Dermis blood vessel endothelial cell (primary cell): ENCODE data around the gene ADRA2C. TPM values are rescaled to one million over a fixed set of nuclear protein-coding genes. Genes with fewer than 3 reads are reported as not detected.

Experiments used
- DNase-seq: peaks from one replicate; pipeline ENCODE4 v3.0.0; 2010
- total RNA-seq: library from RNA; depleted of rRNA; stranded (reverse); fragments of >200 nt; gene quantifications from 2 replicates; pipeline ENCODE4 v1.2.3, GENCODE V29; 2014

The ADRA2C gene
- total RNA-seq, result 0.17 TPM in 1 of 2 replicates, not detected in the other

DNA sequence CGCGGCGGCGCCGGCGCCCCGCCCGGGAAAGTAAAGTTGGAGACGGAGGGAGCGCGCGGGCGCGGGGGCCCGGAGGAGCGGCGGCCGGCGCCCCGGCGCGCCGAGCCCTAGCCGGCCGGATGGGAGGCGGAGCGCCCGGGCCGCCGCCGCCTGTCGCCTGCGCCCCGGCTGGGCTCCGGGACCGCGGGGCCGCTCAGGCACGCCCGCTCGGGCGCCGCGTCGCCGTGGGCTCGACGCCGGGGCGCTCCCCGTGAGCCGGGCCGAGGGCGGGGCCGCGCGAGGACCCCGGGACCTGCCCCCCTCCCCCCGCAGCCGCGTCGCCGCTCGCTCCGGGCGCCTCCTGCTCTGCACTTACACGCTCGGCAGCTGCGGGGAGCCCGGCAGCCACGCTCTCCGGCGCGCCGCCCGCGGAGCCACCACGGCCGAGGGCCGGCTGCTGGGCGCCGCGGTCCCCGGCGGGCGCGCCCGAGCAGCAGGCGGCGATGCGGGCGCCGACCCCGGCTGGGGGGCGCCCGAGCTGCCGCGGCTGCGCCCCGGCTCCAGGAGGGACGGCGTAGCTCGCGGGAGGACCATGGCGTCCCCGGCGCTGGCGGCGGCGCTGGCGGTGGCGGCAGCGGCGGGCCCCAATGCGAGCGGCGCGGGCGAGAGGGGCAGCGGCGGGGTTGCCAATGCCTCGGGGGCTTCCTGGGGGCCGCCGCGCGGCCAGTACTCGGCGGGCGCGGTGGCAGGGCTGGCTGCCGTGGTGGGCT is at the start of gene ADRA2C:
Gene ADRA2C (plus strand): TSS at position 350 of the 749 bp plus-strand sequence. CDS start 222 bp downstream, at position 572.
- peak; percentile 24 for DNase-seq

GRCh38 chr4:3716631-3717235 is 49.5 kb upstream of the ADRA2C start:
- no peak for DNase-seq

GRCh38 chr4:3717241-3717640 is 48.9 kb upstream of the ADRA2C start:
- DNase-seq, result no peak

- DNase-seq, result no peak
Observed at GRCh38 chr4:3718462-3718861, 47.7 kb upstream of the ADRA2C start.

DNA sequence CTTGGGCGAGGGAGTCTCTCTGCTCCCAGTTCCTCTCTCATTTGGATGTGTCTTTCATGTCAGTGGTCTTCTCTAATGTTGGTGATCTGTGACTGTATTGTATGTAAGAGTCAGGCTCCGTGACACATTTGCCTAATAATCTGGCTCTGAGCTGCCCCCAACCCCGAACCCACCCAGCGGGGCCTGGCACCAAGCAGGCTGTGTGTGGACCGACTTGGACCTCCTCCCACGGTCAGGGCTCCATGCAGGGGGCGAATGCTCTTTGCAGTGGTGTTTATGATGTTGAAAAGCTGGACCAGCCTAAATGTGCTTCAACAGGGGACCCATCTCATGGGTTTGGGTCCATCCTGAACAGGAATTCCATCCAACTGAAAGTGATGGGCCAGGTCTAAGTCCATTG is 47.0 kb upstream of the ADRA2C start:
- no peak for DNase-seq

- DNase-seq, result no peak
Observed at GRCh38 chr4:3719836-3720235, 46.3 kb upstream of the ADRA2C start.

DNA sequence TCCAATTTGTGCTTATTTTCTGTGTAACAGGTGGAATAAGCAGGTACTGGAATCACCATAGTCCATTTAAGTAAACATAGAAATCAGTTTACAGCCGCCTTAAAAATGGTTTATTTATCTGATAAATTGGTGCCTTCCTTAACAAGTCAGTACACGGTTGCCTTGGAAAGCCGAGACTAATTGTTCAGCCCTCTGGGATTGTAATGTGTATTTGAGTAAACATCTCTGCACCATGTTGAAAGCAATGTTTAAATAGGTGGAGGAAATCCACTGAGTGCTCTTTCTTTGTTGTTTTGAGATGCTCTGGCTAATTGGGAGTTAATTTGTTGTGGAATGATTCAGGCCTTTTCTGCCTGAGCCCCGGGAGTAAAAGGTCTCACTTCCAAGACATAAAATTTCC is 45.7 kb upstream of the ADRA2C start:
- no peak for DNase-seq

- DNase-seq, result no peak
Observed at GRCh38 chr4:3721186-3721585, 45.0 kb upstream of the ADRA2C start.

- DNase-seq, result no peak
Observed at GRCh38 chr4:3721627-3722026, 44.6 kb upstream of the ADRA2C start.

DNA sequence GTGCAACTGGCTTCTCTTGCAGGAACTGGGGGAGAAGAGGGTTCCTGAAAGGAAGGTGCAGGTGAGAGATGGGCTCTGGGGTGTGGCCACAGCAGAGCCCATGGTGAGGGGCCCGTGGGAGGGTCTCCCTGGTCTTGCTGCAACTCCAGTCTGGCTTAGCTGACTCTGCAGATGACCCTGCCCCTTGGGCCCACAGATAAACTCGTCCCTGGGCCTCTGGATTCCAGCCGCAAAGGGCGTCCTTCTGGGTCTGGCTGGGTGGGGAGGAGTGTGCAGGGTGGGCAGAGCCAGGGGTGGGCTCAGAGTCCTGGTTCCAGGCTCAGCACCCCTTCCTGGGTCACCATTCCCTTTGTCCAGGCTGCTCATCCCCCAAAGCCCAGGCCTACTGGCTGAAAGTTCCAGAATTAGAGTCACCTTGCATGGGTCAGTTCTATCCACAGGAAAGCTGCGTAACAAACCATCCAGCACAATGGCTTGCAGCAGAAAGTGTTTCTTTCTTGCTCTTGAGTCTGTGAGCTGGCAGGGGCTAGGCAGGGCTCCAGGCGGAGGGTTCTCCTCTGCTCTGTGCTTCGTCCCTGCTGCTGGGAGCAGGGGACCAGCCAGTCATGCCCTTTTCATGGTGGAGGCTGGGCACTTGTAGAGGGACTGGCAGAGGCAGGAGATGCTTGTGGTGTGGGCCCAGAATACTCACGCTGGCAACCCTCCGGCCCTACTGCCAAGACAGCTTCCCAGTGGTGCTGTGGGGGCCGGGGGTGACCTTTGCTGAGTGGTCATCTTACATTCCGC is 43.5 kb upstream of the ADRA2C start:
- no peak for DNase-seq

DNA sequence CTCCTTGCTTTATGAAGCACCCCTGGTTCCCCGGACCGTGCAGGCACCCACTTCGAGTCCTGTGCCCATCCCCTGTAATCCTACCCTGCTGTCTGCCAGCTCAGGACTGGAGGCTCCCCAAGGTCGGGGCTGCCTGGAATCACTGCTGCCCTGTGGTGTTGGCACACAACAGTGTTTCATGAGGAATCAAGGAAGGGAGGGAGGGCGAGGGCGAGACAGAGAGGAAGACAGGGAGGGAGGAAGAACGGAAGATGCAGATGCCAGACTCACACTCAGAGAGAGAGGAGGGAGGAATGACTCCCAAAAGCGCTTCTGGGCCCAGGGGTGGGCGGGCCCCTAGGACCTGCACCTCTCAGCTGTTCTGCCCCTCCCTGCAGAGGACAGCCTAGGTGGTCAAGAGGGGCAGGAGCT is 42.9 kb upstream of the ADRA2C start:
- no peak for DNase-seq

DNA sequence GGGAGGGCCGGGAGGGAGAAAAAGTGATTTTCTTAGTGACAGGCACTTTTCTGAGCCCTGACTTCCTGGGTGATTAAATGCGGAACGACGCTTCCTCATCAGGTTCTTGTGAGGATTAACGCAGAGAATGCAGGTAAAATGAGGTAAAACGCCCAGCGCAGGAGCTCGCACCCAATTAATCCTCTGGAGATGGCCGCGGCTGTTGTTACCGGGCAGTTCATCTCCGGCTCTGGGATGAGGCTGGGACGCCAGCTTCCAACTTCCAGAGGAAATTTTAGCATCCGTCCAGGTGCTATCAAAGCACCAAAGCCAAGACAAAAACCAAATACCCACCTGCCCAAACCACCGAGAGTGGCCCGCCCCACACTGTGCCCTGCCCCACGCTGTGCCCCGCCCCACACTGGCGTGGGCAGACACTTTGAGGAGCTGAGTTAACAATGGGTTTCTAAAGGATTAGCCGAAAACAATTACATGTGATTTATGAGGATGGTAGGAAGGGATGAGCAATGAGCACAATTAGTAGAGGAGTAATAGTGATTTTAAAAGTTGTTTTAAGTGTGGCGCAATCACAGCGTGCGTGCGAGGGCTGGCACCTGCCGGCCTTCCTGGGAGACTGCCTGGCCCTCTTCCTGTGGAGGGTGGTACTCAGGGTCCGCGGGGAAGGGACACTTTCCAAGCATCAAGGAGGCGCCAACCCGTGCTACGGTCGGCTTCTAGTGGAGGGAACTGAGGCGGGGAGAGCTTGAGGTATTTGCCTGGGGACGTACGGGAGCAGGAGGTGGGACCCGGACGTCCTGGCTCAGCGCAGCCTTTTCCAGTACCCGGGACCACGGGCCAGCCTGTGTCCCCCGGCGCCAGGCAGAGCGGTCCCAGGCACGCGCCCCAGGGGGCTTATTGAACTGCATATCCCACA is 41.6 kb upstream of the ADRA2C start:
- no peak for DNase-seq

GRCh38 chr4:3725936-3726870 is 40.0 kb upstream of the ADRA2C start:
- no peak for DNase-seq

DNA sequence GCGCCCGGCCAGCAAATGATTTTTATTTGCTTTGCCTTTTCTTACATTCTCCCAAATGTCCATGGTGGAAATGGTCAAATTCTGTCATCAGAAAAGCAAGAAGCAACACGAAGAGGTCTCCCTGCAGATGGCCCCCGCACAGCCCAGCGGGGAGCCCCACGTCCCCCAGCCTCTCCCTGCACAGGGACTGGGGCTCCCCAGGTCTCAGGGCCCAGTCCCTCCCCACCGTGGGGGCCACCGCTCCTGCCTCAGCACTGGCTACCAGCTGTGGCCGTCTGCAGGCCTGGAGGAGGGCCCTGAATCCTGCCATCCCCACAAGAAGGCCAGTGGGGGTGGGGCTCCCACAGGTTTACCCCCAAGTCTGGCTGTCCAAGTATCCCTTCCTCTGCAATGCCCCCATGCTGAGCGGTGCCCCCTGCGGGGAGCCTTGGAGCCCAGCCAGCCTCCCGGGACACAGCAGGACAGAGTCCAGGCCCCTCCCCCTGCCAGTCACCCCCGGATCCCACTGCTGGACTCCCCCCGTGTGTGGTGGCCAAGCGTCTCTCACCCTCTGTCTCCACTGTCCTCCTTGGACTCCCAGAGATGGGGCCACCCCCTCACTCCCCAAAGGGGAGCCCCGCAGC is 38.2 kb upstream of the ADRA2C start:
- no peak for DNase-seq

DNA sequence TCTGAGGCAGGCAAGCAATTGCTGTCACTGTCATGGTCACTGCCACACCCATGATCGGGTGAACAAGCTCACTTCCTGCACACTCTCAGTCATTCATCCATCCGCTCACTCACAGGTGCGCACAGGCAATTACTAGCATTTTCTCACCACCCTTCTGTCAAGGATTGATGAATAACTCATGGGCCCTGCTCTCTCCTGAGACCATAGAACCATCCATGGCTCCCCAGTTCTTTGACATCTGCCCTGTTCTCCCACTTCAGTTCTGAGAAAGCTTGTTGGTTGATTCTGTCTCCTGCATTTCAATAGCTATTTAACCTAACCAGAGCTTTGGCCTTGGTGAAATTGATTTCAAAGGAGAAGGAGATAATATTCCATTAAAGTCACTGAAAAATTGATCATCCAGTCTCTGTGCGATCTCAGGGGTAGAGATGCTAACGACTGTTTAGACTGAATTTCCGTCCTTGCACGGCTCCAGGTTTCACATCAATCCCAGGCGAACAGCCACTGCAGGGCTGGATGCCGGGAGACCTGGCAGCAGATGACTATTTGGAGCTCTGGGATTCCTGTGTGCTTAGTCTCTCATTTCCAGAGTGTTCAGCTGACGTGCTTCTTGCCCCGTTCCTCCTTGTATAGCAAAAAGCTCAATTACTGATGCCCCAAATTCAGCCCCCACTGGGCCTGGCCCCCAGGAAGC is 36.9 kb upstream of the ADRA2C start:
- DNase-seq, result no peak

GRCh38 chr4:3729882-3730226 is 36.3 kb upstream of the ADRA2C start:
- DNase-seq, result no peak

DNA sequence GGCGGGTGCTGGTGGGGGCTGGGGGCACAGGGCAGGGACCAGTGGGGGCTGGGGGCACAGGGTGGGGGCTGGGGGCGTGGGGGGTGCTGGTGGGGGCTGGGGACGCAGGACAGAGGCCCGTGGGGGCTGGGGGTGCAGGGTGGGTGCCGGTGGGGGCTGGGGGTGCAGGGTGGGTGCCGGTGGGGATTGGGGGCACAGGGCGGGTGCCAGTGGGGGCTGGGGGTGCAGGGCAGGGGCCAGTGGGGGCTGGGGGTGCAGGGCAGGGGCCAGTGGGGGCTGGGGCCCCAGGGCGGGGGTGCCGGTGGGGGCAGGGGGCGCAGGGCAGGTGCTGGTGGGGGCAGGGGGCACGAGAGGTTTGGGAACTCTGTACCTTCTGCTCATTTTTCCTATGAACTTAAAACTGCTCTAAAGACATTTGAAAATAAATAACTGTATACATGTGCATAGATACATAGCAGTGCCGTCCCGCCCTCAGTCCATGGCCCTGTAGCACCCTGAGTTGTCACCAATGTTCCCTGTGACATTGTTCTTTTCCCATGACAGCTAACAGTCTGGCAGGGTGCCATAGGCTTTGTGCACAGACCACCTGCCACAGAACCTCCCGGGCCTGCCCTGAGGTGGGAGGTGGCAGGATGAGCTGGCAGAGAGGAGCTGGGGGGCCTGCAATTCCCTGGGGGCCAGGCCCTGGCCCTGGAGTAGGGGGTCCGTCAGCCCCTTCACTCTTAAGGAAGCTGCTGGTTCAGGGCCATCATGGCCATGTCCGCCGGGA is 35.6 kb upstream of the ADRA2C start:
- no peak for DNase-seq

GRCh38 chr4:3732076-3733028 is 33.8 kb upstream of the ADRA2C start:
- no peak for DNase-seq
